Right atrium auricular region (tissue), 2 donors: ENCODE measurements around the gene ZNF366. TPM values are rescaled to one million over a fixed set of nuclear protein-coding genes. Genes with fewer than 3 reads are reported as not detected.

Experiments
- DNase-seq: peaks from one replicate; pipeline ENCODE4 v3.0.0-alpha.2; 2019; ENCODE audit warnings: low spot score
- H3K27ac ChIP-seq, 2 donors: fragments of 200-600 bp; sonication (generic); 1 replicate in 1 of 2; 2 replicates in 1 of 2; pipeline ENCODE4 v1.5.1; 2016 to 2019
- H3K27me3 ChIP-seq, 2 donors: fragments of 200-600 bp; sonication (generic); one replicate each; pipeline versions ENCODE4 v1.5.1 to v1.6.0; 2017 to 2019
- H3K36me3 ChIP-seq: fragments of 200-600 bp; sonication (generic); one replicate; pipeline ENCODE4 v1.5.1; 2016
- H3K4me1 ChIP-seq, 2 donors: fragments of 200-600 bp; sonication (generic); one replicate each; pipeline versions ENCODE4 v1.5.1 to v1.6.0; 2017 to 2019
- H3K4me3 ChIP-seq, 2 donors: fragments of 200-600 bp; sonication (generic); 1 replicate in 1 of 2; 2 replicates in 1 of 2; pipeline ENCODE4 v1.5.1; 2017 to 2019; ENCODE audit warnings: mild to moderate bottlenecking in 1 of 2, moderate library complexity in 1 of 2
- H3K9me3 ChIP-seq, 2 donors: fragments of 200-600 bp; sonication (generic); one replicate each; pipeline ENCODE4 v1.5.1; 2019
- CTCF ChIP-seq, 2 donors: fragments of 200-600 bp; sonication (generic); IDR thresholded peaks; one replicate each; pipeline ENCODE4 v1.5.1; 2019; ENCODE audit warnings: antibody characterized with exemption in 2 of 2
- total RNA-seq, 2 donors: library from RNA; depleted of rRNA; stranded (reverse); fragments of >200 nt; gene quantifications; one replicate each; pipeline ENCODE4 v1.1.0, GENCODE V29; 2016

The ZNF366 gene
- total RNA-seq, 2 donors from 2014 or later: 4.4 to 9.0 TPM

- Histone ChIP-seq H3K4me3 (no peak overlapping the region), H3K27ac (peak overlapping the region in 1 of 2 donors; percentile 28), H3K36me3 (no peaks in the 10 kb centered on the region), H3K27me3 (no peaks in the 10 kb centered on the region), H3K4me1 (peaks cover 0 to 22% of the 10 kb centered on the region in 2 donors), H3K9me3 (no peaks in the 10 kb centered on the region)
- no peak for TF ChIP-seq CTCF (IDR thresholded peaks at IDR 0.05)
- no peak for DNase-seq
Measured at GRCh38 chr5:72427016-72427415, 80.2 kb downstream of the ZNF366 start.

GRCh38 chr5:72426019-72426418 lies 81.2 kb downstream of the ZNF366 start:
- no peaks in the 10 kb centered on the region for H3K27me3 ChIP-seq
- TF ChIP-seq CTCF (IDR thresholded peaks at IDR 0.05): no peak
- H3K9me3 ChIP-seq: no peaks in the 10 kb centered on the region
- H3K27ac ChIP-seq: no peak overlapping the region
- no peak overlapping the region for H3K4me3 ChIP-seq
- no peak for DNase-seq
- no peaks in the 10 kb centered on the region for H3K36me3 ChIP-seq
- H3K4me1 ChIP-seq: peaks cover 0 to 22% of the 10 kb centered on the region in 2 donors

GRCh38 chr5:72418271-72418670 lies 88.9 kb downstream of the ZNF366 start:
- Histone ChIP-seq H3K36me3 (no peaks in the 10 kb centered on the region), H3K9me3 (no peaks in the 10 kb centered on the region), H3K4me1 (no peaks in the 10 kb centered on the region), H3K27me3 (no peaks in the 10 kb centered on the region), H3K4me3 (no peak overlapping the region), H3K27ac (no peak overlapping the region)
- DNase-seq: no peak
- no peak for TF ChIP-seq CTCF (IDR thresholded peaks at IDR 0.05)

- no peak for DNase-seq
- Histone ChIP-seq H3K27me3 (no peaks in the 10 kb centered on the region), H3K4me1 (no peaks in the 10 kb centered on the region), H3K9me3 (no peaks in the 10 kb centered on the region), H3K4me3 (no peak overlapping the region), H3K27ac (no peak overlapping the region), H3K36me3 (no peaks in the 10 kb centered on the region)
- no peak for TF ChIP-seq CTCF (IDR thresholded peaks at IDR 0.05)
Measured at GRCh38 chr5:72417333-72418062, 89.7 kb downstream of the ZNF366 start.

- no peak for TF ChIP-seq CTCF (IDR thresholded peaks at IDR 0.05)
Measured at GRCh38 chr5:72415616-72416325, 91.4 kb downstream of the ZNF366 start.

More at GRCh38 chr5:72415616-72416325, 91.4 kb downstream of the ZNF366 start:
- H3K4me3 ChIP-seq: no peak overlapping the region
- no peaks in the 10 kb centered on the region for H3K27me3 ChIP-seq
- H3K27ac ChIP-seq: no peak overlapping the region
- no peaks in the 10 kb centered on the region for H3K4me1 ChIP-seq
- DNase-seq: no peak
- no peaks in the 10 kb centered on the region for H3K9me3 ChIP-seq
- no peaks in the 10 kb centered on the region for H3K36me3 ChIP-seq
